ENCODE results near the gene GTPBP10.
"Not testable (repeated sequence)": the region's sequence is repeated elsewhere in the genome, so short reads cannot be mapped to it uniquely, and the experiment has no call there.

GTPBP10 gene

GRCh38 chr7:90346336-90347125 is at the start of gene GTPBP10:
TSS of gene GTPBP10 (plus strand) at chr7:90346716. CDS start at chr7:90346742, 26 bp downstream.
- peak; percentile 84 for DNase-seq

- no peak for DNase-seq
Observed at GRCh38 chr7:90298145-90299038, 48.1 kb upstream of the GTPBP10 start.

GRCh38 chr7:90303241-90303640 is 43.3 kb upstream of the GTPBP10 start:
- no peak for DNase-seq

GRCh38 chr7:90309872-90310271 is 36.6 kb upstream of the GTPBP10 start:
- no peak for DNase-seq

- DNase-seq = no peak
Observed at GRCh38 chr7:90311175-90311574, 35.3 kb upstream of the GTPBP10 start.

GRCh38 chr7:90312745-90313144 is 33.8 kb upstream of the GTPBP10 start:
- DNase-seq = no peak

- DNase-seq = no peak
Observed at GRCh38 chr7:90313907-90314306, 32.6 kb upstream of the GTPBP10 start.

GRCh38 chr7:90320014-90320413 is 26.5 kb upstream of the GTPBP10 start:
- DNase-seq = no peak

GRCh38 chr7:90320418-90320800 is 26.1 kb upstream of the GTPBP10 start:
- DNase-seq = no peak

- no peak for DNase-seq
Observed at GRCh38 chr7:90320801-90321494, 25.6 kb upstream of the GTPBP10 start, which contains the start of gene FAM237B. TSS of gene FAM237B (minus strand) at chr7:90321304. CDS start at chr7:90319748, 1,556 bp downstream.

- DNase-seq = no peak
Observed at GRCh38 chr7:90322837-90323236, 23.7 kb upstream of the GTPBP10 start.

GRCh38 chr7:90326500-90326899 is 20.0 kb upstream of the GTPBP10 start:
- no peak for DNase-seq

GRCh38 chr7:90334193-90334843 is 12.2 kb upstream of the GTPBP10 start:
- no peak for DNase-seq

- not testable (repeated sequence) for DNase-seq
Observed at GRCh38 chr7:90334926-90335325, 11.6 kb upstream of the GTPBP10 start.

GRCh38 chr7:90337106-90337505 is 9.4 kb upstream of the GTPBP10 start:
- DNase-seq = no peak

- DNase-seq = no peak
Observed at GRCh38 chr7:90345016-90345415, 1.5 kb upstream of the GTPBP10 start.

- DNase-seq = no peak
Observed at GRCh38 chr7:90345595-90346335, 751 bp upstream of the GTPBP10 start.

GRCh38 chr7:90347759-90348158 is 1.2 kb downstream of the GTPBP10 start:
- no peak for DNase-seq

- no peak for DNase-seq
Observed at GRCh38 chr7:90349305-90349704, 2.8 kb downstream of the GTPBP10 start.

- not testable (repeated sequence) for DNase-seq
Observed at GRCh38 chr7:90350032-90350431, 3.5 kb downstream of the GTPBP10 start.

- no peak for DNase-seq
Observed at GRCh38 chr7:90351987-90352386, 5.5 kb downstream of the GTPBP10 start.

GRCh38 chr7:90383422-90383821 is 36.9 kb downstream of the GTPBP10 start:
- DNase-seq = no peak
